GM21526 (cell line): ENCODE results near the gene HKDC1.

ENCODE experiments used
- ATAC-seq: cut with Tn5 transposase; IDR thresholded peaks from one replicate; pipeline ENCODE4 v1.9.1; 2021; ENCODE audit warnings: moderate library complexity; ENCODE audit not compliant: unreplicated experiment, low FRiP score

HKDC1 gene

DNA sequence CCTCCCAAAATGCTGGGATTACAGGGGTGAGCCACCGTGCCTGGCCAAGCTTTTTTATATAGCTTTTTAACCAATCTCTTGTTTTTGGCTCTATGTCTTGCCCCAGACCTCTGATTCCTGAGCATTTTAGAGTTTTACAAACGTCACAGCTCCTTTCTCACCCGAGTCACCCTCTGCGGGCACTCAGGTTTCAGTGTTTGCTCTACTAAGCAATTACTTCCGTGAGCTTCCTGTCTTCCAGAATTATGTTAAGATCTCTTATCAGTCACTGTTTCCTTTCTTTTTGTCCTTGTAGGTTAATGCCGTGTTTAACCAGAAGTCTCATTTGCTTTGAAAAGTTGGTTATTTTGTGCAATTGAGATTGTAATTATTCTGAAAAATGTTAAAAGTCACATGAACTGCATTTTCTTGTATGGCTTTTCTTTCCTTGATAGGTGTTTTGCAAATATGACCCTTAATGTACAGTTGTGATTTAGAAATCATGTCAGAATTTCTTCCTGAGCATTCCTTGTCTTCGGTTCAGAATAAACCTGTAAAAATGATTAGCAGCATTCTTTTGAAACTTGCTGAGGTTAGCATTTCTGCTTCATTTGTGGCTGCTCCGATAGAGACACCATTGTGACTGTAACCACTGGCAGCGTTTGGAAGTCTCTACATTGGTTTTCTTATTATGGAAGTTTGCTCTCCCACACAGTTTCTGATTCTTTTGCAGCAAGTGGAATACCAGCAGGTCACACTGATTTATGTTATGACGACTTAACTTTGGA, 4.5 kb upstream of the HKDC1 start:
- no peak for ATAC-seq

- no peak for ATAC-seq
These were observed 3.5 kb upstream of the HKDC1 start for GRCh38 chr10:69216577-69217118.

GRCh38 chr10:69217119-69217754, 2.9 kb upstream of the HKDC1 start:
- ATAC-seq, result no peak

DNA sequence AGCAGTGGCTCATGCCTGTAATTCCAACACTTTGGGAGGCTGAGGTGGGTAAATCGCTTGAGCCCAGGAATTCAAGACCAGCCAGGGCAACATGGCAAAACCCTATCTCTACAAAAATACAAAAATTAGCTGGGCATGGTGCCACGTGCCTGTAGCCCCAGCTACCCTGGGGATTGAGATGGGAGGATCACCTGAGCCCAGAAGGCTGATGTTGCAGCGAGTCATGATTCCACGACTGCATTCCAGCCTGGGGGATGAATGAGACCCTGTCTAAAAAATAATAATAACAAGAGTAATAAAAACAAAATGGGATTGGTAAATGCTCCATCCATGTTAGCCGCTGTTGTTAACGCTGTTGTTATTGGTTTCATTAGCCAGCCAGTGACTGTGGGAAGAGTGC, 1.3 kb upstream of the HKDC1 start:
- ATAC-seq, result no peak

DNA sequence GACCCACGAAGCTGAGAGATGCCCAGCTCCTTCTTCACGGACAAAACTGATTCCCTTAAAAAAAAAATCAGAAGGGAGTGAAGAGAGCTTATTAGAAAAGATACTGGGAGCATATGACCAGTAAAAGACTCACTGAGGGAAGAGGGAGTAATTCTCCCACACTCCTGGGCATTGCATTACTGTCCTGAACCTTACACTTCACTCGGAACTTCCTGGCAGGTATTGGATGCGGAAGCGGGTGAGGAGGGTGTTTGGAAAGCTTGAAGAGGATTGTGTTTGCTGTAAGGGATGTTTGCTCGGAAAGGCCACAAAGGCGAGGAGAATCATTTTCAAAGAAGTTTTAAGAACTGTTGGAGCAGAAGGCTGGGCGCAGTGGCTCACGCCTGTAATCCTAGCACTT, 375 bp downstream of the HKDC1 start:
- no peak for ATAC-seq

- ATAC-seq, result peak; percentile 94
These were observed 2.3 kb downstream of the HKDC1 start for GRCh38 chr10:69222157-69223027.

DNA sequence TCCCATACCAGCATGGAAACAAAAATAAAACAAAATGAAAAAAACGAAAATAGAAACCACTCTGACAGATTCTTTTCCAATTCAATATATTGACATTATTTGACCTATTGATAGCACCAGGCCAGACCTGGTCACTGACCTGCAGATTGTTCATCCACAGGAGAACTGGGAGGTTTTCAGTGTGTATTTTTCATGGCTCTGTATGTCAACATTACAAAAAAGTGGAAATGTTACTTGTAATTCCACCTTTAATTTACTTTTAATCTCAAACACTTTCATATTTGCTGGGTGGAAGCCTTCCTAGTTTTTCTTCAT, 2.9 kb downstream of the HKDC1 start:
- peak; percentile 5 for ATAC-seq

DNA sequence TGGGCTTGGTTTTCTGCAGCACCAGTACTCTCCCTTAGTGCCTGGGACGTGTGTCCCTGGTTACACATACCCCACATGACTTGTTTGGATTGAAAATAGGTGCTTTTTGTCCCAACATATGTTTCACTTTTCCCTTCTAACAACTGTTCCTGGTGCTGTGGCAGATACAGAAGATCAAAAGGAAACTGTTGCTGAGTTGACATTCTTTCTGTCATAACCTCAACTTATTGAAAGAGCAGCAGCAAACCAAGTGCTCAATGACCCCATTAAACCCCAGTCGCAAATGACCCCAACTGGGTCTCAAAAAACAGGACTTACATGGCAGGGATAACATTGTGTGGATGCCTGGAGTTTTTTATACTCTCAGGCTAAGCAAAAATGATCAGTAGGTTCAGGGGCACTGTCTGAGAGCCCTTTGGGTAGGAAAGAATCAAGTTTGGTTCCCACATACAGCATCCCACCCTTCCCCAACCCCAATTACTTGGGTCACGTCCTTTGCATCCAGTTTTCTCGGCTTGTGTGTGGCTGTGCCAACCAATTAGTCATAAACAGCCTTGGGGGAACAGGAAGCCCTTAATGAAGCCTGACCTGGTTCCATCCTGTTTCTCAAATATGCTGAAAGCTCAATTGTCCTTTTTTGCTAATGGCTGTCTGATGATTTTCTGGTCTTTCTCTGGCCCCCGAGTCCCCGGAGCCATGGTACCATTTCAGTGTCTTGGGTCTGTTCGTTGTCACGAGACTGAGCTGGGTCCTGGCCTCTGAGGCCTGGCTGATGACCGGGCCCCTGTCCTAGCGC, 4.9 kb downstream of the HKDC1 start:
- ATAC-seq, result no peak

DNA sequence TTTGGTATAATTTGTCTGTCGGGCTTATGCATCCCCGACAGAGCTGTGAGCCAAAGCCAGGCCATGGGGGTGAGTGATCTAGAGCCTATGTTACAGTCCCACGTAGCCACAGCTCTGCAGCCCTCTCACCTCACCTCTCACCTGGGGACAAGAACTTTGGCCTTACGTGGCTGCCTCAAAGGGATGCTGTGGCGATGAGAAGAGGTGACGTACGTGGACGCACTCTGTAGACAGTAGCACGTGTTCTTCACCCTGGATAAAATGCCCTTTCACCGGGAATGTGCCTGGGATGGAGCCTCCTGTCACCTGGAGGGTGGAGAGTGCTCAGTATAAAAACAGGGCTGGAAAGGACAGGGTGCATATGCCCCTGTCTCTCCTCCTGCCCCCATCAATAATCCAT, 5.5 kb downstream of the HKDC1 start:
- ATAC-seq, result no peak

DNA sequence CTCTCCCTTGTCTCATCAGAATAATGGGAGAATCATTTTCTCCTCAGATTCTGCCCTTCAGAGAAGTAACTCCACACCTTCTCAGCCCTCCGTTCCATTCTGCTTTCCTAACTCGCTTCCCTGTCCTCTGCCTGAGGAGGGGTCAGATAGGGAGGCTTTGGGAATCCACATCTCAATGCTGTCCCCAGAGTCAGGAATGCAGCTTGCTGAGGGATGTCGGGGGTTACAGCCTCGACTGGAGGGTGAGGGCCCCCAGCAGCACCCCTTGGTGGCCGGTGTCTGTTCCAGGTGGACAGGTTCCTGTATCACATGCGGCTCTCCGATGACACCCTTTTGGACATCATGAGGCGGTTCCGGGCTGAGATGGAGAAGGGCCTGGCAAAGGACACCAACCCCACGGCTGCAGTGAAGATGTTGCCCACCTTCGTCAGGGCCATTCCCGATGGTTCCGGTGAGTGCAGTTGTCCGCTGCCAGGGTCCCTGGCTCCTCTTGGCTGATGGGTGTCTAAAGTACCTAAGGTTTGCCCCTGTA, 6.9 kb downstream of the HKDC1 start:
- ATAC-seq, result no peak

DNA sequence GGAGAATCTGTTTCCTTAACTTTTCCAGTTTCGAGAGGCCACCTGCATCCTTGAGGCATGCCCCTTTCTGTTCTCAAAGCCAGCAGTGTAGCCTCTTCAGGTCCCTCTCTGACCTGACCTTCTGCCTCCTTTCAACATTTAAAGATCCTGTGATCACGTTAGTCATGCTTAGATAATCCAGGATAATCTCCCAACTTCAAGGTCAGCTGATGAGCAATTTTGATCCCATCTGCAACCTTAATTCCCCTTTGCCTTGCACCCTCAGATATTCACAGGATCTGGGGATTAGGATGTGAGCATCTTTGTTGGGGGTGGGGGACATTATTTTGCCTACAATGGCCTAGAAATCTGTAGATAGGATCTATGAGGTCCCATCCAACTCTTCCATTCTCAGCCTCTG, 8.0 kb downstream of the HKDC1 start:
- ATAC-seq, result no peak

DNA sequence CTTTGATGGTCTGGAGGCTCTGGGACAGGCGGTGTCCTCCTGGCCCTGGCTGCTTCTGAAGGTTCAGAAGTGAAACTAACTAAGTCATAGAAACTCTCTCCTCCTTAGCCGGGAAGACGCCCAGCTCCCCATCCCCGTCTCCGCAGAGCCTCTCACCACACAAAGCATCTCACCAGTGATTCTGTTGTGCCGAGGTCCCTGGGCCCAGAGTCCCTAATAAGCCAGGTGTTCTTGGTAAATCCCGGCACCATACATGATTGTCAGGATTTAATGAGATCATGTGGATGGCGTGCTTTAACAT, 9.4 kb downstream of the HKDC1 start:
- ATAC-seq, result no peak

- no peak for ATAC-seq
These were observed 10.0 kb downstream of the HKDC1 start for GRCh38 chr10:69230128-69230527.

GRCh38 chr10:69232252-69232651, 12.1 kb downstream of the HKDC1 start:
- no peak for ATAC-seq

- no peak for ATAC-seq
These were observed 12.8 kb downstream of the HKDC1 start for GRCh38 chr10:69232736-69233480.

- ATAC-seq, result no peak
These were observed 14.3 kb downstream of the HKDC1 start for GRCh38 chr10:69234447-69234846.

- no peak for ATAC-seq
These were observed 17.5 kb downstream of the HKDC1 start for GRCh38 chr10:69237528-69238159.

DNA sequence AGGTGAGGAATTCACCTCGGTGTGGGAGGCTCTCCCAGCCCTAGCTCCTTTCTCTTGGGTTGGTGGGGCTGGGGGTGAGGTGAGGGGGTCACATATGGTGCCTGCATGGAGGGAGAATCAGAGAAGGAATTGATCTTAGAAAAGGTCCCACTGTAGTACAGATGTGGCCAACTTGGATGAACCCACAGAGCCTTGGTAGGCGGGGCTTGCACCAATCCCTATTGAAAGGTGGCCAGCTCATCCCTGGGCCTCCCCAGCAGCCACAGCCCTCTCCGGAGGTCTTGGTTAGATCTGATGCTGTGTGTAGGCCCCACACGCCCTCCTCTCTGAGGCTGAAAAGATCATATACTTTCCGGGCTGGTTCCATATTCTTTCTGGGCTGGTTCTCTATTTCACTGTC, 19.0 kb downstream of the HKDC1 start:
- no peak for ATAC-seq

DNA sequence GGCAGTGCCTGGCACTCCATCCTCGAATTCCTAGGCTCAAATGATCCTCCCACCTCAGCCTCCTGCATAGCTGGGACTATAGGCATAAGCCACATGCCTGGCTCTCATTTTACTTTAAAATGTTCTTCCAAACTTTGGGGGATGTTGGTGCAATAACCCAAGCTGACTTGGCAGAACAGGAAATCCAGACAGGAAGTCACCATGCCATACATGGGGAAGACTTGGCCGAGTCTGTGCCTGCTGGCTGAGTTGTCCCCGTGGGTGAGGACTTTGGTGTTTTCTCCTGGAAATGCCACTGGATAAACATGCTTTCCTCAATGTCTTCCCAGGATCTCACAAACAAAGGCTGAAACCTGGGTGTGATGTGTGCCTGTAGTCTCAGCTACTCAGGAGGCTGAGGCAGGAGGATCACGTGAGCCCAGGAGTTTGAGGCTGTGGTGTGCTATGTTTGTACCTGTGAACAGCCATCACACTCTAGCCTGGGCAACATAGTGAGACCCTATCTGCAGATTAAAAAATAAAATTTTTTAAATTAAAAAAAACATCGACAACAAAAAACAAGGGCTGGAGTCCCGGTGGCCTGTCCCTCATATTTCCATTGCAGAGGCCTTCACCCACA, 19.8 kb downstream of the HKDC1 start:
- no peak for ATAC-seq
